Measurements from ENCODE around the gene KRTAP10-9.
"Not testable (repeated sequence)": the region's sequence is repeated elsewhere in the genome, so short reads cannot be mapped to it uniquely, and the experiment has no call there.

The KRTAP10-9 gene

DNA sequence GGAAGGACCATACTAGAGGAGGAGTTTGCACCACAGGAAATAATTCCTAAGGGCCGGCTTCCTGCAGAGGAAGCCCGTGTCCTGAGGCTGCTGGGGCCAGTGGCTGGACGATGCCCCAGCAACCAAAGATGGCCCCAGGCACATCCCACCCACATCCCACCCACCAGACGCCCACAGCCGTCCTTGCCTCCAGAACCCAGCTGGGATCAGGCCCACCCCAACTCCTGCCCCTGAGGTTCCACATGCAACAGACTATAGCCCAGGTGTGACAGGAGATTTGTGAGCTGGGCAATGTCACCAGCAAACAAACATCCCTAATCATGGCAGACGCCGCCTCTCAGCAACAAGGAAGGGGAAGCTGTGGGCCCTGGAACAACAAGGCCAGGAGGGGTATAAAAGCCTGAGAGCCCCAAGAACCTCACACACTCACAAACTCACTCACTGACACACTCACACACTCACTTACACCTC, at the start of gene KRTAP10-9:
Gene KRTAP10-9, plus strand, starts transcription at position 421 of the 471 bp plus-strand sequence. CDS start 79 bp downstream, outside the sequence.
- DNase-seq (ENCODE audit: low read depth) = no peak

DNA sequence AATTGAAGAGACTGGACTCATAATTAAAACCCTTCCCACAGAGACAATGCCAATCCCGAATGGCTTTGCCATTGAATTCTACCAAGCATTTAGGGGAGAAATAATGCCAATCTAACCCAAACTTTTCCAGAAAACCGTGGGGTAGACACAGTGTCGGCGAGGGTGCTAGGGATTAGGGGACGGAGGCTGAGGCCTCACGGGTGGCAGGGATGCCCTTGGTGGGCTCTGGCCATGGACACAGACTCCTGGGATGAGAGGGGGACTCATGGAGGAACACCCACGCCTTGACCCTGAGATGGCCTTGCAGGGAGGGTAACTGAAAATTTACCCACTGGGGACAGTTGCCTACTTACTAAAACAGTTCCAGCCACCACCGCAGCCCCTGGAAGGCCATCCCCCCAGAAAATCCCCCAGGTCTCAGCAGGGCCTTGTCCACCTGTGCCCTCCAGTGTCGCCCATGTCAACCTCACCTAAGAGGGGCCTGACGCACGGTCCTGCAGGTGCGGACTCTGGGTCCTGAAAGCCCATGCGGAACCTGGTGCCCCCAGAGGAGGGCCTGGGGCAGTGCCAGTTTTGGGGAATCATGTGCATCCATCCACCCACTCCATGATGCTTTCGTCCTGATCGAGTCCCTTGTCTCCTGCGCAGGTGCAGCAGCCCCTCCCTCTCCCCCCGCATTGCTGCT, 48.4 kb upstream of the KRTAP10-9 start:
- DNase-seq (ENCODE audit: low read depth) = no peak

- no peak for DNase-seq (ENCODE audit: low read depth)
Measured at GRCh38 chr21:44579056-44579832, 47.6 kb upstream of the KRTAP10-9 start.

- no peak for DNase-seq (ENCODE audit: low read depth)
Measured at GRCh38 chr21:44579833-44580144, 47.1 kb upstream of the KRTAP10-9 start.

DNA sequence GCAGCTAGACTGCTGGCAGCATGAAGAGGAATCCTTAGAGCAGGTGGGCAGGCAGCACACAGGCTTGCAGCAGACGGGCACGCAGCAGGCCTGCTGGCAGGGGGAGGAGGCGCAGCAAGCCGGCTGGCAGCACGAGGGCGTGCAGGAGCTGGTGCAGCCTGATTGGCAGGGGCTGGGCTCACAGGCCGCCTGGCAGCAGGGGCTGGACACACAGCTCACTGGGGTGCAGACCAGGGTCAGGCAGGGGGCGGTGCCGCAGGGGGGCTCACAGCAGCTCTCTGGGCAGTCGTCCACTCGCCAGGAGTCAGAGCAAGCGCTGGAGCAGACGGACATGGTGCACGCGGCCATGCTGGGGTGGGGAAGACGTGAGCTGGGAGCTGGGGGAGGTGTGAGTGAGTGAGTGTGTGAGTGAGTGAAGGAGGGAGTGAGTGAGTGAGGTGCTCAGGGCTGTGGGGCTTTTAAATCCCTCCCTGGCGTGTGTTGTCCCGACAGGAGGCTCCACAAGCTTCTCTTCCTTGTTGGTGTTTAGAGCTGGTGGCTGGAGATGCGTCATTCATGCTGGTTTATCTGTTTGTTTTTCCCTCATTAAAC, 46.6 kb upstream of the KRTAP10-9 start, which contains the start of gene KRTAP10-5:
Gene KRTAP10-5, minus strand, starts transcription at position 374 of the 591 bp plus-strand sequence. Its CDS starts 26 bp downstream, at position 348.
- DNase-seq (ENCODE audit: low read depth) = not testable (repeated sequence)

DNA sequence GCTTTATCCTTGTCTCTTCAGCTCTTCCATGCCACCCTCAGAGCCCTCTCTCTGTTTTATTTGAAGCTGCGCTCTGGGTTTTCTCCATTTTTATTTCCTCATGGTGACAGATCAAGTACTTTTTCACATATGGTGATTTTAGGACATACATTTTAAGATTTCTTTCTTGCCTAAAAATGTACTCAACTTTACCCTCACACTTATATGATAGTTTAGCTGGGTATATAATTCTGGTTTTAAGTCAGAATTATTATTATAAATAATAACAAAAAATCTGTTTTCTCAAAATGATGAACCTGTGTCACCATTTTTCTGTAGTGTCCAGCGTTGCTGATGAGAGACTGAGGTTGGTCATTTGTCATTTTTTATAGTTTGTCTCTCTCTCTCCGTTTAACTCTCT, 45.7 kb upstream of the KRTAP10-9 start:
- no peak for DNase-seq (ENCODE audit: low read depth)

- DNase-seq (ENCODE audit: low read depth) = no peak
Measured at GRCh38 chr21:44582055-44582454, 44.8 kb upstream of the KRTAP10-9 start.

- DNase-seq (ENCODE audit: low read depth) = no peak
Measured at GRCh38 chr21:44583089-44583799, 43.6 kb upstream of the KRTAP10-9 start.

- peak; percentile 10 for DNase-seq (ENCODE audit: low read depth)
Measured at GRCh38 chr21:44583800-44584147, 43.1 kb upstream of the KRTAP10-9 start.

- no peak for DNase-seq (ENCODE audit: low read depth)
Measured at GRCh38 chr21:44585892-44586291, 41.0 kb upstream of the KRTAP10-9 start.

DNA sequence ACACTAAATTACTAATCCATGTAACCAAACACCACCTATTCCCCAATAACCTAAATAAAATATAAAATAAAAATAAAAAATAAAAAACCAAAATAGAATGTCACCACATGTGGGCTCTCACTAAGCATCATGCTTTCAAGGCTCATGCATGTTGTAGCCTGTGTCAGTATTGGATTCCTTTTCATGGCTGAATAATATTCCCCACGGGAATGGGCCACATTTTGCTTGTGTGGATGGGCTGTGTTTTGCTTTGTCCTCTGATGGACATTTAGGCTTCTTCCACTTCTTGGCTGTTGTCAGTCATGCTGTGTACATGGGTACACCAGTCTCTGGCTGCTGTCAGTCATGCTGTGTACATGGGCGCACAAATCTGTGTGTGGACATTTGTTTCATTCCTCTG, 37.8 kb upstream of the KRTAP10-9 start:
- no peak for DNase-seq (ENCODE audit: low read depth)

GRCh38 chr21:44589586-44590305, 37.1 kb upstream of the KRTAP10-9 start:
- DNase-seq (ENCODE audit: low read depth) = no peak

DNA sequence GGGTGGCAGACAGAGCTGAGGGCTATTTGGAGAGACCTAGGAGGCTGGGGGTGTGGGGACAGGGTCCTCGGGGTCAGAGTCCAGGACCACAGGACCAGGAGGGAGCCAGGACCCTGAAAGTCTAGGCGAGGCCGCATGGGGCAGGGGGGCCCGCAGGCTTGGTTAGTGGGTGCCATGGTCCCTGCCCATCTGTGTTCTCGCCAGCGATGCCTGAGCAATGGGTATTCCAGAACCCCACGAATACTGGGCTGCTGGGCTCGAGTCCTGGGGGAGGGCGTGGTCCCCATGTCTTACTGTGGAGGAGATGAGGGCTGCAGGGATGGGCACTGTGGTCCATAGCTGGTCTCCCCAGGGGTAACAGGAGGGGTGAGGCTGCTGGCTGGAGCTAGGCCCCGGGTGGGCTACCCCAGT, 36.6 kb upstream of the KRTAP10-9 start:
- DNase-seq (ENCODE audit: low read depth) = no peak

DNA sequence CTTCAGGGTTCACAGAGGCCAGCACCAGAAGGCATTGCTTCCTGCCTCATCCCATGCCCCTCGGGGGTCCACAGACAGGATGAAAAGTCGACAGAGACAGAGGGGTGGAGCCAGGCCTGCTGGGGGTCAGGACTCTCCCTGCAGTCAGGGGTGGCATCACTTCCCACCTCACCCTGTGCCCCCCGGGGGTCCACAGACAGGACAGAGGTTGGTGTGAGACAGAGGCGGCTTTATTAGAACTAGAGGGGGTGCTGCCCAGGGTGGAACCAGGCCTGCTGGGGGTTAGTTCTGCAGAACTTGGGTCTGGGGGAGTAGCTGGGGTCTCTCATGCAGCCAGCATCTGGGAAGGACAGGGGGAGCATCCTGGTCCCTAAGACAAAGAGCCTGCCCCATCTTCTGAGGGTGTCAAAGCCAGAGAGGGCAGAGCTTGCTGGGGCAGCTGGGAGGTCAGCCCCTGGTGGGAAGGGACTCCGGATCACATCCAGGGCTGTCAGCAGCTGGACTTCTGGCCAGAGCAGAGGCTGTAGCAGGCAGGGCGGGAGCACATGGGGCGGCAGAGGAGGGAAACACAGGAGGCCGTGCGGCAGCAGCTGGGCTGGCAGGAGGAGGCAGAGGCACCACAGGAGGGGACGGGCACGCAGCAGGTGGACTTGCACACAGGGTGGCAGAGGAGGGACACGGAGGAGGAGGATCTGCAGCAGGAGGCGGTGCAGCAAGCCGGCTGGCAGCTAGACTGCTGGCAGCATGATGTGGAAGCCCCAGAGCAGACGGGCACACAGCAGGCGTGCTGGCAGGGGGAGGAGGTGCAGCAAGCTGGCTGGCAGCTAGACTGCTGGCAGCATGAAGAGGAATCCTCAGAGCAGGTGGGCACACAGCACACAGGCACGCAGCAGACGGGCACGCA, 35.7 kb upstream of the KRTAP10-9 start:
- DNase-seq (ENCODE audit: low read depth) = not testable (repeated sequence)

GRCh38 chr21:44591801-44592130, 35.1 kb upstream of the KRTAP10-9 start:
- not testable (repeated sequence) for DNase-seq (ENCODE audit: low read depth)

DNA sequence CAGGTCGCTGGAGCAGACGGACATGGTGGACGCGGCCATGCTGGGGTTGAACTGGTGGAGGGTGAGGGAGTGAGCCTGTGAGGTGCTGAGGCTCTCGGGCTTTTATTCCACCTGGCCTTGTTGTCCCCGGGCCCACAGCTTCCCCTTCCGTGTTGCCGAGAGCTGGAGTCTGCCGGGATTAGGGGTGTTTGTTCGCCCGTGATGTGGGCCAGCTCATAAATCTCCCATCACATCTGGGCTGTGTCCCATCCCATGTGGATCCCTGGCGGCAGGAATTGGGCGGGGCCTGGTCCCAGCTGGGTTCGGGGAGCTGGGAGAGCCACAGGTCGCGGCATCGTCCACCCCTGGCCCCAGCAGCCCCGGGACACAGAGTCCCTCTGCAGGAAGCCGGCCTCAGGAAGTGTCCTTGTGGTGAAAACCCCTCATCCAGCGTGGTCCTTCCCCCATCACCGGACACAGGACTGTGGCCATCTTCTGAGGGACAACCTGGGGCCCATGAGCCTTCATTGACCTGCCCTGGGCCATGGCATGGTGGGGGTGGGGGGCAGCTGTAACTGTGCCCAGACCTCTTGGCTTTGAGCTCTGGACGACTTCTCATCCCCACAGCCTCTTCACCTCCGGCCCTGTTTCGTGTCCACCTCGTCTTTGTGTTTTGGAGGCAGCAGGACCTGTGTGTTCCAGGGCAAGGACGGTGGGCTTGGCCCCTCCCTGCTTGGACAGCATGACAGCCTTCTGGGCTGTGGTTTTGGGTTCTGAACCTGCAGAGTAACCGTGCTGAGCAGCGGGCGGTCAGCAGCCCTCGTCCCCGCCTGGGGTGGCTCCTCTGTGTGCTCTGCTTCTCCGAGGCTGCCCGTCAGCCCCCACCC, 34.2 kb upstream of the KRTAP10-9 start, which contains the start of gene KRTAP10-6:
Gene KRTAP10-6, minus strand, starts transcription at position 60 of the 866 bp plus-strand sequence. Its CDS starts 21 bp downstream, at position 39.
- no peak for DNase-seq (ENCODE audit: low read depth)

- no peak for DNase-seq (ENCODE audit: low read depth)
Measured at GRCh38 chr21:44593598-44594405, 33.1 kb upstream of the KRTAP10-9 start.

GRCh38 chr21:44594406-44594916, 32.4 kb upstream of the KRTAP10-9 start:
- no peak for DNase-seq (ENCODE audit: low read depth)

- DNase-seq (ENCODE audit: low read depth) = no peak
Measured at GRCh38 chr21:44595524-44595923, 31.4 kb upstream of the KRTAP10-9 start.
